Natural killer cell (primary cell): Measurements from ENCODE around the gene OPA3. TPM values are rescaled to one million over a fixed set of nuclear protein-coding genes. Genes with fewer than 3 reads are reported as not detected.
A peak's percentile ranks its signal among the peaks of the same experiment; 100 is the strongest.

Experiments
- ATAC-seq, 3 donors: fragments of 150-1000 bp in 2 of 3; fragments of 200-7000 bp in 1 of 3; cut with Tn5 transposase; 1 replicate in 1 of 3; 2 replicates in 2 of 3; pipeline ENCODE4 v1.10.0; 2021; ENCODE audit warnings: mild to moderate bottlenecking in 2 of 3, moderate library complexity in 2 of 3
- DNase-seq, 2 donors: peaks; one replicate each; pipeline versions ENCODE4 v3.0.0 to v3.0.0-alpha.2; 2013 to 2021; ENCODE audit warnings: mixed read lengths in 1 of 2
- H3K27ac ChIP-seq: one replicate; pipeline ENCODE4 v1.5.1; 2013; ENCODE audit warnings: mild to moderate bottlenecking, low read length
- H3K27me3 ChIP-seq: one replicate; pipeline ENCODE4 v1.6.1; 2013; ENCODE audit warnings: low read length; ENCODE audit not compliant: control insufficient read depth, insufficient read depth
- H3K36me3 ChIP-seq: one replicate; pipeline ENCODE4 v1.6.1; 2013; ENCODE audit warnings: low read length; ENCODE audit not compliant: control insufficient read depth, insufficient read depth
- H3K4me1 ChIP-seq: one replicate; pipeline ENCODE4 v1.6.1; 2013; ENCODE audit warnings: low read length; ENCODE audit not compliant: control insufficient read depth, insufficient read depth
- H3K4me3 ChIP-seq: one replicate; pipeline ENCODE4 v1.5.1; 2013; ENCODE audit warnings: low read length
- H3K9me3 ChIP-seq: one replicate; pipeline ENCODE4 v1.6.1; 2013; ENCODE audit warnings: low read length; ENCODE audit not compliant: control insufficient read depth, insufficient read depth
- H3K27ac Mint-ChIP-seq, 2 donors: one replicate each; pipeline ENCODE4 v1.8.0; 2022; ENCODE audit warnings: mild to moderate bottlenecking in 2 of 2, mixed read lengths in 2 of 2, moderate library complexity in 1 of 2
- H3K27me3 Mint-ChIP-seq, 2 donors: one replicate each; pipeline ENCODE4 v1.8.0; 2022; ENCODE audit warnings: low read depth in 2 of 2, mixed read lengths in 2 of 2
- H3K36me3 Mint-ChIP-seq: one replicate; pipeline ENCODE4 v1.8.0; 2022; ENCODE audit warnings: mixed read lengths
- H3K4me1 Mint-ChIP-seq, 2 donors: one replicate each; pipeline ENCODE4 v1.8.0; 2022; ENCODE audit warnings: mixed read lengths in 2 of 2
- H3K4me3 Mint-ChIP-seq: one replicate; pipeline ENCODE4 v1.8.0; 2022; ENCODE audit warnings: mild to moderate bottlenecking, moderate library complexity, mixed read lengths
- H3K9me3 Mint-ChIP-seq, 2 donors: one replicate each; pipeline ENCODE4 v1.8.0; 2022; ENCODE audit warnings: mixed read lengths in 2 of 2
- CTCF ChIP-seq: fragments of 200-600 bp; IDR thresholded peaks from one replicate; pipeline ENCODE4 v1.8.0; 2022; ENCODE audit warnings: antibody characterized with exemption
- WGBS: methylation state at CpG from one replicate; pipeline ENCODE4 v1.1.7; 2013; ENCODE audit warnings: missing lambda C conversion rate; ENCODE audit not compliant: insufficient coverage; 5-methylcytosine and 5-hydroxymethylcytosine counted together
- intact Hi-C: fragments of 100-400 bp; cut with micrococcal nuclease; formaldehyde crosslinking; loops from one replicate; pipeline ENCODE4 v1.14.2; 2022
- total RNA-seq, 4 donors: library from RNA; stranded (reverse); fragments of 120-200 nt in 1 of 4; gene quantifications; one replicate each; pipeline versions ENCODE4 v1.2.3 to v1.2.4, GENCODE V29; 2013 to 2022

Gene OPA3
- total RNA-seq, 3 donors from 2014 or later (not counting 1 experiment from before 2014, with no cell fraction given) = 8.2 to 10.4 (median 9.0) TPM

- peaks cover 17 to 43% of the 10 kb centered on the region in 2 donors for H3K4me1 Mint-ChIP-seq
- H3K4me1 ChIP-seq = peaks cover 43% of the 10 kb centered on the region
- no peaks in the 10 kb centered on the region for H3K9me3 Mint-ChIP-seq
- no peaks in the 10 kb centered on the region for H3K36me3 Mint-ChIP-seq
- H3K27ac Mint-ChIP-seq = no peak overlapping the region
- H3K27me3 ChIP-seq = no peaks in the 10 kb centered on the region
- H3K4me3 Mint-ChIP-seq = no peak overlapping the region
- H3K27me3 Mint-ChIP-seq = no peaks in the 10 kb centered on the region
- no peak overlapping the region for H3K4me3 ChIP-seq
- H3K9me3 ChIP-seq = no peaks in the 10 kb centered on the region
- TF ChIP-seq CTCF = no peak
- DNase-seq (no peak), ATAC-seq (no peak)
- WGBS = 99% methylated on average over 7 of the region's 7 CpGs
- H3K27ac ChIP-seq = no peak overlapping the region
- H3K36me3 ChIP-seq = peaks cover 55% of the 10 kb centered on the region
- intact Hi-C loops = no loop called here
Observed at GRCh38 chr19:45518469-45518826, 66.2 kb downstream of the OPA3 start.

- Histone ChIP-seq H3K27me3 (no peaks in the 10 kb centered on the region), H3K27ac (no peak overlapping the region), H3K36me3 (peaks cover 51% of the 10 kb centered on the region), H3K4me1 (peaks cover 44% of the 10 kb centered on the region), H3K9me3 (no peaks in the 10 kb centered on the region), H3K4me3 (no peak overlapping the region)
- H3K36me3 Mint-ChIP-seq = no peaks in the 10 kb centered on the region
- ATAC-seq (no peak), DNase-seq (no peak)
- intact Hi-C loops = no loop called here
- no peak for TF ChIP-seq CTCF
- 92% methylated on average over 46 of the region's 50 CpGs for WGBS
- no peak overlapping the region for H3K4me3 Mint-ChIP-seq
- no peaks in the 10 kb centered on the region for H3K9me3 Mint-ChIP-seq
- peaks cover 21 to 46% of the 10 kb centered on the region in 2 donors for H3K4me1 Mint-ChIP-seq
- H3K27me3 Mint-ChIP-seq = no peaks in the 10 kb centered on the region
- peak overlapping the region; percentile 68 to 81 for H3K27ac Mint-ChIP-seq
Observed at GRCh38 chr19:45517641-45518468, 66.7 kb downstream of the OPA3 start.

GRCh38 chr19:45517238-45517637 lies 67.4 kb downstream of the OPA3 start:
- intact Hi-C loops = no loop called here
- Histone ChIP-seq H3K4me1 (peaks cover 42% of the 10 kb centered on the region), H3K4me3 (no peak overlapping the region), H3K27me3 (no peaks in the 10 kb centered on the region), H3K9me3 (no peaks in the 10 kb centered on the region), H3K36me3 (peaks cover 46% of the 10 kb centered on the region), H3K27ac (no peak overlapping the region)
- no peak for ATAC-seq
- no peaks in the 10 kb centered on the region for H3K36me3 Mint-ChIP-seq
- no peak overlapping the region for H3K4me3 Mint-ChIP-seq
- WGBS = 87% methylated on average over 7 of the region's 7 CpGs
- peak overlapping the region; percentile 68 to 81 for H3K27ac Mint-ChIP-seq
- no peaks in the 10 kb centered on the region for H3K9me3 Mint-ChIP-seq
- DNase-seq = no peak
- peaks cover 23 to 51% of the 10 kb centered on the region in 2 donors for H3K4me1 Mint-ChIP-seq
- TF ChIP-seq CTCF = no peak
- H3K27me3 Mint-ChIP-seq = no peaks in the 10 kb centered on the region
